HG03139 (cell line): Measurements from ENCODE around the gene ZNF43.
"Not testable (repeated sequence)": the region's sequence is repeated elsewhere in the genome, so short reads cannot be mapped to it uniquely, and the experiment has no call there.

Source experiments
- ATAC-seq: cut with Tn5 transposase; IDR thresholded peaks from one replicate; pipeline ENCODE4 v1.9.1; 2021; ENCODE audit not compliant: unreplicated experiment

The ZNF43 gene

GRCh38 chr19:21835810-21836444, at the start of gene ZNF43:
Gene ZNF43, minus strand, starts transcription at chr19:21836182. Its CDS starts 144 bp downstream, at chr19:21836038.
- peak; percentile 95 for ATAC-seq

- ATAC-seq, result not testable (repeated sequence)
Measured at GRCh38 chr19:21885516-21885915, 49.5 kb upstream of the ZNF43 start.

DNA sequence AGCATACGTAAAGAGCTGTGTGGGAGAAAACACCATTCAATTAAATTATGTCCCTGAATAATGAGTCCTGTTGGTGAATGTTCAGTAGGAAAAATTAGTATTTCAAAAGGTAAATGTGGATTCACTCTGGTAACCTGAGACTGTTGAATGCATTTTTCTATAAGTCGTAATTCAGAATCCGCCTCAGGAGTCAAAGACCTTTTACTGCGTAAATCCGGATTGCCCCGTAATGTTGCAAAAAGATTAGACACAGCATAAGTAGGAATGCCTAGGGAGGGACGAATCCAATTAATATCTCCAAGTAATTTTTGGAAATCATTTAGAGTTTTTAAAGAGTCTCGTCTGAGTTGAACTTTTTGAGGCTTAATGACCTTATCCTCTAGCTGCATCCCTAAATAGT, 48.8 kb upstream of the ZNF43 start:
- not testable (repeated sequence) for ATAC-seq

GRCh38 chr19:21883516-21883915, 47.5 kb upstream of the ZNF43 start:
- no peak for ATAC-seq

DNA sequence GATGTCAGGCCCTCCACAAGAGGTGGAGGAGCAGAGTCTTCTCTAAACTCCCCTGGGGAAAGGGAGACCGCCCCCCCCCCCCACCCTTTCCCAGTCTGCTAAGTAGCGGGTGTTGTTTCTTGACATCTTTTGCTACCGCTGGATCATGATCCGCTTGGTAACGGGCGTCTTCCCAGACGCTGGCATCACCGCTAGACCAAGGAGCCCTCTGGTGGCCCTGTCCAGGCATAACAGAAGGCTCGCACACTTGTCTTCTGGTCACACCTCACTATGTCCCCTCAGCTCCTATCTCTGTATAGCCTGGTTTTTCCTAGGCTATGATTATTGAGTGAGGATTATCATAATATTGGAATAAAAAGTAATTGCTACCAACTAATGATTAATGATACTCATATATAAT, 44.8 kb upstream of the ZNF43 start:
- ATAC-seq, result not testable (repeated sequence)

- no peak for ATAC-seq
Measured at GRCh38 chr19:21878646-21879045, 42.7 kb upstream of the ZNF43 start.

GRCh38 chr19:21877976-21878375, 42.0 kb upstream of the ZNF43 start:
- no peak for ATAC-seq

DNA sequence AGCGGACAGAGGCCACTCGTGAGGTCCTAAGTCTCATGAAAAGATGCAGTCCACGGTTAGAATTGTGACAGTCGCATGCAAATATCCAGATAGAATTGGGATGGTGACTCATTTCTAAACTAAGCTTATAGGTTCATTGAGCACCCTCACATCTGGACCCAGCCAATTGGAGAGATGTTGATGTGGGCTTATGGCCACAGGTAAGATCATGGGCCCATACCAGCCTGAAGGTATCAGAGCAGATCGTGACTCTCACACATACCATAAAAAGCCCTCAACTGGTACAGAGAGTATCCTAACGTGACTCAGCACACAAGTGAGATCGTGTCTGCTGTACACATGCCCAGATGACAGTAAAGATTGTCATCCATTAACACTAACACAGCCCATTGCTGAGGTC, 40.6 kb upstream of the ZNF43 start:
- not testable (repeated sequence) for ATAC-seq

DNA sequence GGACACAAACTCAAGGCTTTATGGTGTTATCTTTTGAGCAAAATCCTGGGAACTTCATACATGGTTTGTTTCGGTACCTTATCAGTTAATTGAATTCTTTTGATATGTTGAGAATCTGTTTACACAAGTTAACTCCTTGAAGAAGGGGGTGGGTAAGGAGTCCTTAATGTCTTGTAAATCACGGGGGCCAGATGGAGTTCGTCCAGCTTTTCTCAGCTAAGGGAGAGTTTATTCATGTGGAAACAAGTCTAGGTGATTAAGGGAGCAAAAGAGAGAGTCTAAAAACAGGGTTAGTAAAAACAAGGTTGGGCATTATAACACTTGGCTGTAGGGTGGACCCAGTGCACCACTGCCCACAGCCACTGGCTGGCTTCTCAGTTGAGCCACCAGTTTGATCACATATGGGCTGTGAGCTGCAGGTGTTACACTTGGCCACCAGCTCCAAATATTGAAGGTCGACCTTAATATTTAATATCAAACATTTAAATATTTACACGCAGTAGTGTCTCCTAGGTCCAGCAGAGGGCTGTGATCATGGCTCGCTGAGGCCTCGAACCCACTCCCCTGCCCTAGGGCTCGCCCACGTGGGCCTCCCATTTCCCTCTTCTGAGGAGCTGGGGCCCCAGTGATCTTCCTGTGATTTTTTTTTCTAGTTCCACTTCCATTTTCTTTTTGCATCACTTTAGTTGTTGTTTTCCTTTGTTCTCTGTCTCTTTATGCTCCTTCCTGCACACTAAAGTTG, 21.0 kb upstream of the ZNF43 start:
- ATAC-seq, result no peak

DNA sequence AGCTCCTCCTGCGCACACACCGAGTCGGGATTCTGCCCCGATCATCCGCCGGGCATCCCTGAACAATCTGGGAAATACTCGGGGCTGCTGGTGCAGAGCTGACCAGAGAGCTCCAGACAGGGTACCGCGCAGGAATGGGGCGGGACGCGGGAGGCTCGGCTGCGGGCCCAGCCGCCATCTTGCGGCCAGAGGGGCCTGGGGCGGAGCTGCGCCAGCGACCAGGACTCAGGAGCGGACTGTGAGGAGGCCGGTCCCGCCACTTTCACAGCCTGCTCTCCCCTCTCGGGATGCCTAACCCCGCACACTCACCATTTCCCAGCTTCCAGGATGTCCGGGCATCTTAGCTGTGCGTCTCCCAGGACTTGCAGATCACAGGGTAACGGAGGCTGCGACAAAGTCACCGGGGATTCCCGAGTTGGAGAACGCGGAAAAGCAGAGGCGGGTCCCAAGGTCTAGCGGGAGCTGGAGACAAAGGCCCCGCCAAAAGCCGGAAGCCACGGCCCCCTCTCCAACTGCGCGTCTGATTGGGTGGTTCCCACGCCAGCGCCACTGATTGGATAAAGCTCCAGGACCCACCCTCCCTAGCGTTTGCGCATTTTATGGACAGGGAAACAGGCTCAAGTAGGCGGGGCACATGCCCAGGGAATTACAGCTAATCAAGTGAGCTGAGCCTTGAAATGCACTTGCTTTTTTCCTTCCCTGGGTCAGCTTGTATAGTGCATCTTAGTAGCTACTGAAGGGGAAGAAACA, 15.8 kb upstream of the ZNF43 start:
- peak; percentile 89 for ATAC-seq

GRCh38 chr19:21850656-21851255, 14.8 kb upstream of the ZNF43 start:
- no peak for ATAC-seq

DNA sequence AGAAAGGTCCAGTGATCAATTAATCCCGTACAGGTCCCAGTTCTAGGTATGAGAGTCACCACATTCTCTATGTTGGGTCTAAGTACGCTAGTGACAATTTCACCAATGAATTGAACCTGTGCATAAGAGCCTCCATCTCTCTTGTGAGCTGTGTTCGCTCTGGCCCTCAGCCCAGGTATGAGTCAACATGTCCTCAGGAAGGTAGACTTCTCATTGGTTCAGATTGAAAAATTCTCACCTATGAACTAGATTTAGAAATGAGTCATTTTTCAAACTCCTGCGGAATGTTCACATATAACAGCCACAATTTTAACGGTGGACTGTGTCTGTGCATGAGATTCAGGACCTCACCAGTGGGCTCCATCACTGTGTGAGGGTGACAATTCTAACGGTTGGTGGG, 12.7 kb upstream of the ZNF43 start:
- ATAC-seq, result no peak

DNA sequence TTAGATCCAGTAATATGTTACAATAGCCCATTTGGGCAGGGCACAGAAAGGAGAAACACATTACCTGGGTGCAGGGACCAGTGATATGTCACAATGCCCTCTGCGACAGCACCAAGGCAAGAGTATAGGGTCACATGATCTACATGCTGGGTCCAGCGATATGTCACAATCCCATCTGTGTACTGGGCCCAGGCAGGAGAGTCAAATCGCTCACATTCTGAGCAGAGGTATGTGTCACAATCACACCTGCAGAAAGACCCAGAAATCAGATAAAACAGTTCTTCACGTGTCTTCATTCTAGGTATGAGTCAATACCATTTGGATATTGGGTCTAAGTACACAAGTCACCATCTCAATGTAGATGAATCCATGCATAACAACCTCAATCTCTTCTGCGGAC, 7.1 kb upstream of the ZNF43 start:
- ATAC-seq, result no peak

DNA sequence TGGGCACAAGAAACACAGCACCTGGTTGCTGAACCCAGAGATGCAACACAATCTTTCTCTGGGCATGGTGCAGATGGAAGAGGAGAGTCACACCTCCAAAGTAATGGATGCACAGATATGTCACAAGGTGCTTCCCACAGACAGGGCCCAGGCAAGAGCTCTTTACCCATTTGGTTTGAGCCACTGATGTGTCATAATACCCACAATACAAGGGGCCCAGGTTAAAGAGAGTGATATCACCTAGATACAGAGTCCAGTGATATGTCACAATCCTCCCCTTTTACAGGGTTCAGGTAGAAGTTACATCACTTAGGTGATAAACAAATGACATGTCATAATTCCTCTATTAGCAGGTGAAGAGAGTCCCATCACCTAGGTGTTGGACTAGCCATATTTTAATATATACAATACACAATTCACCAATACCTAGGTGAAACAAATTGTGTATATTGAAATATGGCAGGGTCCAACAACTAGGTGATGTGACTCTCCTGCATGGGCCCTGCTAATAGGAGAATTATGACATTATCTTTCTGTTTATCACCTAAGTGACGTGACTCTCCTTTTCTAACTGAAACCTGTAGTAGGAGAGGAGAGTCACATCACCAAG, 5.6 kb upstream of the ZNF43 start:
- no peak for ATAC-seq

- no peak for ATAC-seq
Measured at GRCh38 chr19:21841081-21841480, 5.1 kb upstream of the ZNF43 start.

DNA sequence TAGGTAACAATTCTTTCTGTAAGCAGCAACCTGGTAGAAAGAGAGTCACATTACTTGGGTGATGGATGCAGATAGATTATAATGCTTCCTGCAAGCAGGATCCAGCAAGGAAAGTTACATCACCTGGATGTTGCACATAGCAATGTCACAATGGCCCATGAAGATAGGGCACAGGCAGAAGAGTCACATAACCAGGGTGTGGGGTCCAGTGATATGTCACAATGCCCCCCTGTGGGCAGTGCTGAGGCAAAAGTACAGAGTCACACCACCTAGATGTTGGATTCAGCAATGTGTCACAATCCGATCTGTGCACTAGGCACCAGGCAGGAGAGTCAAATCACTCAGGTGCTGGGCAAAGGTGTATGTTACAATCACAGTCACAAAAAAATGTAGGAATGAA, 4.0 kb upstream of the ZNF43 start:
- ATAC-seq, result no peak

- ATAC-seq, result no peak
Measured at GRCh38 chr19:21838646-21839045, 2.7 kb upstream of the ZNF43 start.

DNA sequence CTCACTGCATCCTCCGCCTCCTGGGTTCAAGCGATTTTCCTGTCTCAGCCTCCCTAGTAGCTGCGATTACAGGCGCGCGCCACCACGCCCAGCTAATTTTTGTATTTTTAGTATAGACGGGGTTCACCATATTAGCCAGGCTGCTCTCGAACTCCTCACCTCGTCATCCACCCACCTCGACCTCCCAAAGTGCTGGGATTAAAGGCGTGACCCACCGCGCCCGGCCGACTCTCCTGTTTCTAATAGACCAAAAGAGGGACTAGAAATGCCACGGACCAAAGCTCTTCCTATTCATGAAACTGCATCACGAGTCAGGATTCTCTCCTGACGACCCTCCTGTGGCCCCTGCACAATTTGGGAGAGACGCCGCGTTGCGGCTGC, 563 bp downstream of the ZNF43 start:
- no peak for ATAC-seq

GRCh38 chr19:21833733-21834132, 2.2 kb downstream of the ZNF43 start:
- no peak for ATAC-seq

- ATAC-seq, result no peak
Measured at GRCh38 chr19:21824679-21825078, 11.3 kb downstream of the ZNF43 start.

- no peak for ATAC-seq
Measured at GRCh38 chr19:21823224-21823623, 12.8 kb downstream of the ZNF43 start.
